ENCODE results near the gene TBC1D20. TPM values are rescaled to one million over a fixed set of nuclear protein-coding genes. Genes with fewer than 3 reads are reported as not detected.

TBC1D20 gene
- total RNA-seq, 8 experiments from 2014 or later = 13.1 to 31.4 (median 20.3) TPM

DNA sequence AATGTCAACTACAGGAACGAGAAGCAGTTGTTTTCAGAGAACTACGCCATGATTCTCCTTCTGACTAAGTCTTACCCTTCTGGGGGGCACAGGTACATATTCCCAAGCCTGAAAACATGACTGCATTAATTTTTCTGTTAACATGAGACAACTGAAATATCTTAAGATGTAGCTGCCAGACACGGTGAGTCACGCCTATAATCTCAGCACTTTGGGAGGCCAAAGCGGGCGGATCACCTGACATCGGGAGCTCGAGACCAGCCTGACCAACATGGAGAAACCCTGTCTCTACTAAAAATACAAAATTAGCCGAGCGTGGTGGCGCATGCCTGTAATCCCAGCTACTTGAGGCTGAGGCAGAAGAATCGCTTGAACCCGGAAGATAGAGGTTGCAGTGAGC is 21.7 kb downstream of the TBC1D20 start:
- 80 to 100% (median 95%) methylated on average over 1 to 8 of the region's 13 CpGs for WGBS, 10 experiments
- no peaks in the 10 kb centered on the region for H3K4me1 ChIP-seq (replicated peaks in 1 of 2)
- ATAC-seq (replicated peaks in 6 of 8) = no peak
- no peak overlapping the region for H3K27ac ChIP-seq
- in situ Hi-C loops (cut with MboI; ENCODE audit: low pct_unique_long_range_greater_than_20kb in 2 of 9, low sequenced_read_pairs in 9 of 9, unreplicated experiment in 9 of 9) = no loop called here
- H3K4me3 ChIP-seq = no peak overlapping the region

DNA sequence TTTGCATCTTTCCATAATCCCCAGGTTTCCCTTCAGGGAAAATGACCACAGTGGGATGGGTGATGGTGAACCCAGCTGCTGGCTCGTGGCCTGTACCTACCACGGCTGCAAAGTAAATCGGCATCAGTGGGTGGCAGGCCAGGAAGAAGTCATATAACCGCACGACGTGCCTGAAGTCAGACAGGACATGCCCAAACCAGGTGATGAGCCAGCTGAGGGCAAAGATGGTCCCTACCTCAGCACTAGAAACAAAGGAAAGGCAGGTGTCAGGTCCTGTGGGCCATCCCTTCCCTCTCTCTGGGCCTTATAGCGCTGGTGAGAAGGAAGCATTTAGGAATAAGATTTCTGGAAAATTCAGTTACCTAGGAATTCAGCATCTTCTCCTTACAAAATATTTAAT is 22.2 kb downstream of the TBC1D20 start:
- Histone ChIP-seq H3K4me3 (no peak overlapping the region), H3K4me1 (replicated peaks in 1 of 2) (peaks cover 1 to 2% of the 10 kb centered on the region in 2 donors), H3K27ac (no peak overlapping the region)
- in situ Hi-C loops (cut with MboI; ENCODE audit: low pct_unique_long_range_greater_than_20kb in 2 of 9, low sequenced_read_pairs in 9 of 9, unreplicated experiment in 9 of 9) = no loop called here
- no peak for ATAC-seq (replicated peaks in 6 of 8)
- 91 to 100% (median 98%) methylated on average over 1 to 6 of the region's 7 CpGs; no CpG with 5 or more reads in 4 of the 10 experiments for WGBS, 10 experiments

DNA sequence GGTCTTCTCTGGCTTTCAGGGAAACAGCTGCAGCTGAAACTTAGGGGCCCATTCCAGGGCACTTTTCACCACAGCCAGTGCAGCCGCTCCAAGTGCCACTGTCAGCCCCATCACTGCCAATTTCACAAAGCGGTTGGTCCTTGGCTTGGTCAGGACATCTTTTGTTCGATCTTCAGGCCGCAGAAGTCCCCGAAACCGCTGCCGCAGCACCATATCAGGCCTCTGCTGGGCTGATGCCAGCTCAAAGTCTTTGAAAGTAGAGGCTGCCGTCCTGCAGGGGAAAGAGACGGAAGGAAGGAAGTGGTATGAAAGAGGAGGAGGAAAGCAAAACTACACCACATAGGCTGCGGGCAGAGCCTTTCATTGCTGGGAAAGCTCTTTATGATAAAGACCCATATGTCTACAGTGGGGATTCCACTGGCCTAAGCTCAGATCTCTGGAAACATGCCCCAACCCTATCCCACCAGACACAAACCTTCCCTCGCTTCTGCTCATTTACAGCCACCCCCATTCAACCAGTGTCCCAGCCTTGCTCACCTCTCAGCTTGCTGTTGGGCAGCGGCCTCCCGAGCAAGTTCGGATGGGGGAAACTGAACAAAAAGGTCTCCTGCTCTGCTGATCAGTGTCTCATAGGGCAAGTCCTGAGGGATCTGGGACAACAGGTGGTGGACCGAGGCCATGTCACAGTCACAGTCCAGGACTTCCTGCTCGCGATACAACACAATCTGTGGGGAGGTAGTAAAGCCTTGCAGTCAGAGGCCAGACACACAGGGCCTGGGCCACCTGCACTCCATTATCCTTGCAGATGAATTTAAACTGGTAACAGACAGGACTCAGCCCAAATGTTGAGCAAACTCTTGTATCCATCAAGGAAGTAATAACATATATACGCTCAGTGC is 23.5 kb downstream of the TBC1D20 start:
- ATAC-seq (replicated peaks in 6 of 8) = no peak
- whole genome bisulfite sequencing, 10 experiments = 43 to 100% (median 97%) methylated on average over 1 to 13 of the region's 18 CpGs; no CpG with 5 or more reads in 1 of the 10 experiments

DNA sequence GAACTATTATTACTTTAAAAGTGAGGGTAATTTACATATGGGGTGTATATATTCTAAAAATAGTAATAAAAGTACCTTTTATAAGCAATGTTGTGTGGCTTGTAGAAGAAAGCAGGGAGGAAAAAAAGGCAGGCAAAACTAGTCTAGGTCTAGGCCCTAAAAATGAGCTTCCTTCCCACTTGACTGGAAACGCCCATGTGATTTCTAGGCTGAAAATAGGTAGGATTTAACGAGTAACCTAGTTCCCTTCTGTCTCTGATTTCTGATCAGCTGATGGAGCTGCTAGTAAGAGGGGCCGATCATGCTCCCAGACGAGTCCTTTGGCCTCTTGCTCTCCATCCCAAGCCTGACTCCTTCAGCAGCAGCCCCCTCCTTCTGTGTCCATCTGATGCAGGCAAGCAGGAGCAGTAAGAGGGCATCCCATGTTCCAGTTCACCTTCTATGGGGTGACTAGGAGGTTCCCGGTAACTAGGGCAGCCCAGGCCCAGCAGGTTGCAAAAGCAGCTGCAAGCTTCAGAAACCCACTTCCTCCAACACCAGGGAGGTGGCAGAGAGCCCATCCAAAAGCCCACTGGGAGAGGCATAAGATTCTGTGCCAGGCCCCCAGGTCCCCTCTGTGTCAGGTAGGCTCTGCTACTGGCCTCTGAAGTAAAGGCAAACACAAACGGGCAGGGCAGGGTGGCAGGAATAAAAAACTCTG is 24.4 kb downstream of the TBC1D20 start:
- 68 to 93% (median 80%) methylated on average over 1 to 5 of the region's 6 CpGs; no CpG with 5 or more reads in 3 of the 10 experiments for WGBS, 10 experiments
- Histone ChIP-seq H3K4me3 (no peak overlapping the region), H3K4me1 (replicated peaks in 1 of 2) (peaks cover 14 to 16% of the 10 kb centered on the region in 2 donors), H3K27ac (no peak overlapping the region)
- in situ Hi-C loops (cut with MboI; ENCODE audit: low pct_unique_long_range_greater_than_20kb in 2 of 9, low sequenced_read_pairs in 9 of 9, unreplicated experiment in 9 of 9) = no loop called here
- ATAC-seq (replicated peaks in 6 of 8) = no peak

More for the DNA sequence above, 23.5 kb downstream of the TBC1D20 start:
- in situ Hi-C loops (cut with MboI; ENCODE audit: low pct_unique_long_range_greater_than_20kb in 2 of 9, low sequenced_read_pairs in 9 of 9, unreplicated experiment in 9 of 9) = no loop called here
- Histone ChIP-seq H3K4me1 (replicated peaks in 1 of 2) (peaks cover 14% of the 10 kb centered on the region in 2 donors), H3K27ac (no peak overlapping the region), H3K4me3 (no peak overlapping the region)

DNA sequence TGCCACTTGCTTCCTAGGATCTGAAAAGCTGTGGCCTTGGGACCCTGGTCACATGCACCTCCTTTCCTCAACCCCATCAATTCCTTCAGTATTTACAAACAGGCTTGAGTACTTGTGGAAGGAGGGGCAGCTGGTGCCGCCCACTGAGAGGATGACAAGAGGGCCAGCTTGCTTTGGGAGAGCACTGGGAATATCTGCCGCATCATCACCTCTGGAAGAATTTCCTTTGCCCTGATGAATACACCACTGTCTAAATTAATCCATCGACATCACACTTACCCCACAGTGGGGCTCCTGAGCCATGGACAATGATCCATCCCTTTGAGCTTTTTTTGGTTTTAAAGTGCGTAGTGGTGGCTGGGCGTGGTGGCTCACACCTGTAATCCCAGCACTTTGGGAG is 25.9 kb downstream of the TBC1D20 start:
- H3K4me1 ChIP-seq (replicated peaks in 1 of 2) = peaks cover 16% of the 10 kb centered on the region in 2 donors
- H3K27ac ChIP-seq = no peak overlapping the region
- in situ Hi-C loops (cut with MboI; ENCODE audit: low pct_unique_long_range_greater_than_20kb in 2 of 9, low sequenced_read_pairs in 9 of 9, unreplicated experiment in 9 of 9) = no loop called here
- no peak for ATAC-seq (replicated peaks in 6 of 8)
- 93 to 100% (median 100%) methylated on average over 1 to 2 of the region's 5 CpGs; no CpG with 5 or more reads in 5 of the 10 experiments for WGBS, 10 experiments
- H3K4me3 ChIP-seq = no peak overlapping the region

DNA sequence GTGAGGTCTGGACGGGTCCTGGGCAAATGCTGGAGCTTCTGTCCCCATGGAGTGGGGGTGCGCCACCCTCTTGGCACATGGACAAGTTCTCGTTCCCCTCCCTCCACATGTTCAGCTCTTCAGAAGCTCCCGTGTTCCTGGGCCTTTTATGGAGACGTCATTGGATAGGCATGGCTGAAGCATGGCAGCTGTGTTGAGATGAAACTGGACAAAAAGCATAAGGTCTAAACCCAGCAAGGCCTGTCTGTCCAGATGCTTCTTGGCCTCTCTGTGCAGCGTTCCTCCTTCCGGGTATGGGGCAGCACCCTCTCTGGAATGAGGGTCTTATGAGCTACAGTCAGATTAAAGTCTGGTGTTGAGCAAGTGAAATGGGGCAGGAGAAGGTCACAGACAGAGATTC is 26.8 kb downstream of the TBC1D20 start:
- H3K4me3 ChIP-seq = no peak overlapping the region
- no peak for ATAC-seq (replicated peaks in 6 of 8)
- H3K27ac ChIP-seq = no peak overlapping the region
- WGBS, 10 experiments = 24 to 100% (median 76%) methylated on average over 1 to 5 of the region's 7 CpGs; no CpG with 5 or more reads in 3 of the 10 experiments
- H3K4me1 ChIP-seq (replicated peaks in 1 of 2) = peaks cover 24 to 25% of the 10 kb centered on the region in 2 donors
- in situ Hi-C loops (cut with MboI; ENCODE audit: low pct_unique_long_range_greater_than_20kb in 2 of 9, low sequenced_read_pairs in 9 of 9, unreplicated experiment in 9 of 9) = no loop called here

DNA sequence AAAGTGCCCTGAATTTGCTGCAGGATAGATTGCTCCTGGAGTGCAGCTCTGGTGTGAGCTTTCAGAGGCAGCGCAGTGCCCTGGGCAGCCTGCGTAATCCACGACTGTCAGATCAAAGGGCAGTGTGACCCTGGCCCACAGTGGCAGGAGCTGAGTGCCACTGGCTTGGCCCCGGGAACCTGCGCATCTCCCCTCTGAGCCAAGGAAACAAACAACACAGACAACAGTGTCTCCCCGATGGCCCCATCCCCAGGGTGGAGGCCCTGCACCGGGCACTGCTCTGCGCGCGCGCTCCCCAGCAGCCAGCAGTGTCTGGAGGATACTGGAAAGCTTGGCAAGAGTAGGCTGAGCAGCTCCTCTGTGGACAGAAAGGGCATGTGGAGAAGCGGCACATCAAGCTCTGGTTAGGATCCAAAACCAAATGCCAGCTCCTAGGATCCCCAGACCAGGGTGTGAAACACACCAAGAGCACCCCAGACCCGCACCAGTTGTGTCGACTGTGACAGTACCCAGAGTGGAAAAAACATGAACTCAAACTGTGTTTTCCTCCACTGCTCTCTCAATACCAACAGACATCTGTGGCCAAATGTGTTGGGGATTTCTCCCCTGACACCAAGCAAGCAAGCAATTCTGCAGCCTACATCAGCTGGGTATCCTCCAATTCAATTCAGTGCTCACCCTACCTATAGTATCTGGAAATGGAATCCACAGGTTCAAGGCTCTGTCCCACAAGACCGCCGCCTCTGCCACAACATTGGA is 27.5 kb downstream of the TBC1D20 start:
- WGBS, 10 experiments = 40 to 100% (median 70%) methylated on average over 1 to 6 of the region's 16 CpGs; no CpG with 5 or more reads in 6 of the 10 experiments
- peak overlapping the region in 1 of 2 donors; percentile 62 for H3K27ac ChIP-seq
- peak in 6 of 8 experiments; percentile 5 to 51 (median 30) for ATAC-seq (replicated peaks in 6 of 8)
- H3K4me3 ChIP-seq = no peak overlapping the region
- H3K4me1 ChIP-seq (replicated peaks in 1 of 2) = peaks cover 27 to 29% of the 10 kb centered on the region in 2 donors
- in situ Hi-C loops (cut with MboI; ENCODE audit: low pct_unique_long_range_greater_than_20kb in 2 of 9, low sequenced_read_pairs in 9 of 9, unreplicated experiment in 9 of 9) = no loop called here

DNA sequence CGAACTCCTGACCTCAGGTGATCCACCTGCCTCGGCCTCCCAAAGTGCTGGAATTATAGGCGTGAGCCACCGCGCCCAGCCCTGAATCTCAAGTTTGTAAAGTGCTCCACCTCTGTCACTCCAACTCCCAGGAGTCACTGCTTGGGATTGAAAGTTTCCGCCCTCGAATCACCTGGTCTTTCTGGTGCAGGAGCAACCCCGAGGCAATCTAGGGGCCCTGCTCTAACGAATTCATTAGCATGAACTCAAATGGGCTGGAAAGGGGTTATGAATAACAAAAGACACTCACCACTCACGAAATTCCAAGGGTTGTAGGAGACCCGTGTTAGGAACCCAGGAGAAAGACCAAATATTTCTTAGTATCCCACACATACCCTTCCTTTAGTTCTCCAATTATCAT is 28.1 kb downstream of the TBC1D20 start:
- peak in 4 of 8 experiments; percentile 2 to 34 (median 18) for ATAC-seq (replicated peaks in 6 of 8)

DNA sequence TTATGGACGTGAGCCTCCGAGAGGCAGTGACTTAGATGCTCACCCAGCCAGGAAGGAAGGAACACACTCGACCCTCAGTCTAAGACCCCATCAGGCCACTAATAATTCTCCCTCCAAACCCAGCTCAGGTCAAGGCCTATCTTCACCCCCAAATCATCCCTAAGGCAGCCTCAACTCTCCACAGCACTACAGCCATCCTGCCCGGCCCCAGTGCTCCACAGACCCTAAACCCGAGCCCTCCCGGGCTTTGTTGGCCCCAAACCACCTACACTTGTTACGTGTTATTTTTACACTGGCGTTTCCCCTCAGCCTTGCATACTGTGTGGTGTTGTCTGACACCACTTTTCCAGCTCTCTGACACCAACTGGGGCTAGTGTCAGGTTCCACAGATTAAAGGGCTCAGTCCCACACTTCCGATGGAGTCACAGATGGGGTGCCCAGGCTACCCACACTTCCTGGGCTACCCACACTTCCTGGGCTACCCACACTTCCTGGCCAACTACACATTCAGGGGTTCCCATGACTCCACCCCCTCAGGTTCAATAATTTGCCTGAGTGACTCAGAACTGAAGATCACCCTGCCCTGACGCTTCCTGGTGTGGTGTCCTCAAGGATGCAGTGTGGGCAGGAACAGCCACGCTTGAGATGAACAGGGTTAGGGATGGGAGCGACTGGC is 28.9 kb downstream of the TBC1D20 start:
- WGBS, 10 experiments = 67 to 100% (median 92%) methylated on average over 1 to 6 of the region's 12 CpGs; no CpG with 5 or more reads in 2 of the 10 experiments
- in situ Hi-C loops (cut with MboI; ENCODE audit: low pct_unique_long_range_greater_than_20kb in 2 of 9, low sequenced_read_pairs in 9 of 9, unreplicated experiment in 9 of 9) = no loop called here
- Histone ChIP-seq H3K4me1 (replicated peaks in 1 of 2) (peaks cover 27 to 29% of the 10 kb centered on the region in 2 donors), H3K27ac (no peak overlapping the region), H3K4me3 (no peak overlapping the region)
- peak in 2 of 8 experiments; percentile 7 for ATAC-seq (replicated peaks in 6 of 8)

More for the DNA sequence above, 28.1 kb downstream of the TBC1D20 start:
- in situ Hi-C loops (cut with MboI; ENCODE audit: low pct_unique_long_range_greater_than_20kb in 2 of 9, low sequenced_read_pairs in 9 of 9, unreplicated experiment in 9 of 9) = no loop called here
- Histone ChIP-seq H3K27ac (peak overlapping the region in 1 of 2 donors; percentile 62), H3K4me1 (replicated peaks in 1 of 2) (peaks cover 27 to 29% of the 10 kb centered on the region in 2 donors), H3K4me3 (no peak overlapping the region)
- 17 to 52% (median 36%) methylated on average over 1 to 4 of the region's 11 CpGs; no CpG with 5 or more reads in 6 of the 10 experiments for WGBS, 10 experiments

DNA sequence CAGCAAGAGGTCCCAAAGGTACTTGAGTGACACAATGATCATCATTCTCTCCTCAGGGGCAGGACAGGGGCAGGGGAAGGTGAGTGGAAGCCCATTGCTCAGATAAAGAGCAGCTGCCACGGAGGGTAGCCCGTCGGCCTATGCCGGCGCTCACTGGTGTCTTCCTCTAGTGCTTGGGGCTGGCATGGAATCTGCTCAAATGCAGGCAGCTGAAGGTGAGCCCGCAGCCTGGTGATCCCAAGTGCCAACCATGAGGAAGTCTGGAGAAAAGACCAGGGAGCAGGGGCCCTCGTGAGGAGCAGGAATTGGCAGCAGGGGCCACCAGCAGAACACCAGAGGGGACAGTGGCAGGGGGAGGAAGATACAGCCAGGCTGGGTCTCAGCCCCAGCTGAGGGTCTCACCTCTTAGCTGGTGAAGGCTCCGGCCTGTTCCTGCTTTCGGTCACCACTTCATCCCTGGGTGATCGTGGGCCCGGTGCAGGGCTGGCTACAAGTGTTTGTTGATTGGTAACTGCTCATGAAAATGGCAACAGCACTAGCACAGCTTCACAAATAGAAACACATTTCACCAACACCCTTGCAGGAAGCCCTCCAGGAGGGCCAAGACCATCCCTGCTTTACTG is 29.5 kb downstream of the TBC1D20 start:
- peaks cover 27 to 29% of the 10 kb centered on the region in 2 donors for H3K4me1 ChIP-seq (replicated peaks in 1 of 2)
- no peak for ATAC-seq (replicated peaks in 6 of 8)
- H3K4me3 ChIP-seq = no peak overlapping the region
- in situ Hi-C loops (cut with MboI; ENCODE audit: low pct_unique_long_range_greater_than_20kb in 2 of 9, low sequenced_read_pairs in 9 of 9, unreplicated experiment in 9 of 9) = no loop called here
- 67 to 100% (median 96%) methylated on average over 1 to 5 of the region's 11 CpGs; no CpG with 5 or more reads in 4 of the 10 experiments for WGBS, 10 experiments
- no peak overlapping the region for H3K27ac ChIP-seq

DNA sequence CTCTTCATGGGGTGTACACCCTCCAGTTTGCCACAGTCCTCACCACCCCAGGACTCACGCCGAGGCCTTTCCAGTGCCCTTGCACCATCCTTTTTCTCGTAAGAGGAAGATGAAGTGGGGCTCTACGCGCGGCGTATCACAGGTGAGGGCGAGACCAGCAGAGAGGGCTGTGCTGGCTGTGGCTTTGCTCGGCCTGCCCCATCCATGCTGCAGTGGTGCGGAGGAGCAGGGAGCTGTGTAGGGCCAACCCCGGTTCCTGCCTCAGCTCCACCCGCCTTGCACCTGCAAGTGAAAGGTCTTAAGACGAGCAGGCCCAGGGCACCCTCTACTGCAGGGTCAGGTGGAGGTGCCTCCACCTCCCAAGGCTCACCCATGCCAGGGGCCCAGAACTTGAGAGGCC is 30.1 kb downstream of the TBC1D20 start:
- in situ Hi-C loops (cut with MboI; ENCODE audit: low pct_unique_long_range_greater_than_20kb in 2 of 9, low sequenced_read_pairs in 9 of 9, unreplicated experiment in 9 of 9) = no loop called here
- Histone ChIP-seq H3K27ac (no peak overlapping the region), H3K4me1 (replicated peaks in 1 of 2) (peaks cover 27 to 29% of the 10 kb centered on the region in 2 donors), H3K4me3 (no peak overlapping the region)
- 92 to 100% methylated on average over 2 to 6 of the region's 13 CpGs; no CpG with 5 or more reads in 8 of the 10 experiments for WGBS, 10 experiments
- no peak for ATAC-seq (replicated peaks in 6 of 8)

All from motor neuron (in vitro differentiated cells).